Measurements from ENCODE around the gene ABI2. TPM values are rescaled to one million over a fixed set of nuclear protein-coding genes. Genes with fewer than 3 reads are reported as not detected.

Gene ABI2
- total RNA-seq, 1 donor = 11.4 TPM

DNA sequence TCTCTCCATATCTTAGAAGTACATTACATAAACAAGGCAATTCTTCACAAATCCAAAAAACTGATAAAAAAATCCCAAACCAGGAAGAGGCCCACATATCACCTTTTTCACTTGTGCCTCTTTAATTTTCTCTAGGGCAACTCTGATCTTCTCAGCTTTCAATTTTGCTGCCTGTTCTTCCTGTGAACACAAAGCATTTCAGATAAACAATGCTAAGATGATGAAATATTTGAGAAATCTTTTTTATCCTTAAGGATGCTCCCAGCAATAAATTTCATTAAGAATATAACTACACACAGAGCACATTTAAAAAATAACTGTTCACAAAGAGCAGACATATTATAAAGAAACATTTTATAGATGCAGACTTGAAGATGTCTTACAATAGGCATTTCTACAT is 133.6 kb downstream of the ABI2 start:
- Histone ChIP-seq H3K9me3 (ENCODE audit: low read depth, low read length) (no peaks in the 10 kb centered on the region), H3K4me3 (ENCODE audit: low read length) (no peak overlapping the region), H3K27me3 (ENCODE audit: insufficient read depth, low read length) (no peaks in the 10 kb centered on the region), H3K4me1 (ENCODE audit: insufficient read depth, low read length) (no peaks in the 10 kb centered on the region)

DNA sequence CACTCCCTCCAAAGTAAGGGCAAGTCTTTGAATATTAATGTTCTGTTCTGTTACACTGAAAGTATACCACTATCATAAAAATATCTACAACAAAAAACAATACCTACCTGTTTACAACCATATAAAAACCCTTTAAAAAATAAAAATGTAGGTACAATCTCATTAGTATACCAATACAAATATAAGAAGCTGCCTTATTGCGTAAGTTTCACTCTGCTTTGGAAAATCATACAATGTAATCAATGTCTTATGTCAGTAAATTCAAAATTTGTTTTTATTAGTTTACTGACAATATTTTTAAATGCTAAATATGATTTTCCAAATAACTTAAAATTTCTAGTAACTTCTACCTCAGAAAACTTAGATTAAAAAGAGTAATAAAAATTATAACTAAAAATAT is 134.1 kb downstream of the ABI2 start:
- H3K4me3 ChIP-seq (ENCODE audit: low read length) = no peak overlapping the region
- no peaks in the 10 kb centered on the region for H3K4me1 ChIP-seq (ENCODE audit: insufficient read depth, low read length)
- H3K27me3 ChIP-seq (ENCODE audit: insufficient read depth, low read length) = no peaks in the 10 kb centered on the region
- H3K9me3 ChIP-seq (ENCODE audit: low read depth, low read length) = no peaks in the 10 kb centered on the region

DNA sequence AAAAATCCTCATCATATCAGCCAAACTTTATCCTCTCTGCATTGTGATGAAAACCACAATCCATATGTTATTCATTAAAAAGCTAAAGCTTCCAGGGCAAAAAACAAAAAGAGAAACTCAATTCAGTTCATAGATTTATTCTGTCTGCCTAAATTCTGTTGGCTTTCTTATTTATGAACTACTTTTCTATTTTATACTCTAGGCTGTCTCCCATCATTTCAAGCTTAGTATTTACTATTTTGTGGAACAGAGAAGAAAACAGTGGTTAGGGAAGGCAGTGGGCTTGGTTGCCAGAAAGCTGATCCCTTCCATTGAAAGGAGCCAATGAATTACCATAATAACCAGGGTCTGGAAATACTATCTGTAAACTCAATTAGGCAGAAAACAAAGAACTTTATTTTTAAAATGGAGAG is 135.1 kb downstream of the ABI2 start:
- Histone ChIP-seq H3K4me3 (ENCODE audit: low read length) (no peak overlapping the region), H3K4me1 (ENCODE audit: insufficient read depth, low read length) (no peaks in the 10 kb centered on the region), H3K27me3 (ENCODE audit: insufficient read depth, low read length) (no peaks in the 10 kb centered on the region), H3K9me3 (ENCODE audit: low read depth, low read length) (no peaks in the 10 kb centered on the region)

DNA sequence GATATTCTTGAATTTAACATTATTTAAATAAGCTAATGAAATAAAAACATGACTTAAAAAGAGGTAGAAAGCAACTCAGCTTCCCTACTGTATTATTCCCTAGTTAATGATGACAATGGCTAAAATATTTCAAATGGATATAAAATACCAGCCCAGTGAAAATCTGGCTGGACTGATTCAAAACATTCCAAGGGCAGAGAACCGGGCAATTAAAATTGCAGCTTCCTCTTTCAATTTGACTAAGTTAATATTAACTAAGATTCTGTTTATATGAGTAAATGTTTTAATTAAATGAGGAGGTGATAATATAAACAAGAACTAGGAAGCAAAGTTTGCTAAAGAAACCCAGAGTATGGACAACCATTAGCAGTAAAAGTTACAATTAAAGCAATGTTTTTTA is 141.4 kb downstream of the ABI2 start:
- no peaks in the 10 kb centered on the region for H3K4me1 ChIP-seq (ENCODE audit: insufficient read depth, low read length)
- no peaks in the 10 kb centered on the region for H3K9me3 ChIP-seq (ENCODE audit: low read depth, low read length)
- no peak overlapping the region for H3K4me3 ChIP-seq (ENCODE audit: low read length)
- H3K27me3 ChIP-seq (ENCODE audit: insufficient read depth, low read length) = no peaks in the 10 kb centered on the region

DNA sequence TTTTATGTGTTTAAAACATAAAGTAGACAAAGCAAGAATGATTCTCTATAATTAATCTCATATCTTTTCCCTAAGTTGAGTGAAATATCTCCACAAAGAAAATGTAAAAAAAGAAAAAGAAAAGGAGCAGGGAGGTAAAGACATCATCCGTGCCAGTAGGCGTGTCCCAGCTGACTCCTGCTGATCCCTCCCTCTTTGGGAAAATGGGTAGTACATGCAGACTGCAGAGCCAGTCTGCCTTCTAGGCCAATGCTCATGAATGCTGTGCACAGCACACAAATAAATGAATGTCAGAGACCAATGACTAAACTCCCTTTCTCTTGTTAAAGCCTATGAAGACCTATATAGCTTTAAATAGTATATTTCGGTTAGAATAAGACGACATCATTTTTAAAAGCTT is 142.2 kb downstream of the ABI2 start:
- Histone ChIP-seq H3K27me3 (ENCODE audit: insufficient read depth, low read length) (no peaks in the 10 kb centered on the region), H3K9me3 (ENCODE audit: low read depth, low read length) (no peaks in the 10 kb centered on the region), H3K4me3 (ENCODE audit: low read length) (no peak overlapping the region), H3K4me1 (ENCODE audit: insufficient read depth, low read length) (no peaks in the 10 kb centered on the region)

DNA sequence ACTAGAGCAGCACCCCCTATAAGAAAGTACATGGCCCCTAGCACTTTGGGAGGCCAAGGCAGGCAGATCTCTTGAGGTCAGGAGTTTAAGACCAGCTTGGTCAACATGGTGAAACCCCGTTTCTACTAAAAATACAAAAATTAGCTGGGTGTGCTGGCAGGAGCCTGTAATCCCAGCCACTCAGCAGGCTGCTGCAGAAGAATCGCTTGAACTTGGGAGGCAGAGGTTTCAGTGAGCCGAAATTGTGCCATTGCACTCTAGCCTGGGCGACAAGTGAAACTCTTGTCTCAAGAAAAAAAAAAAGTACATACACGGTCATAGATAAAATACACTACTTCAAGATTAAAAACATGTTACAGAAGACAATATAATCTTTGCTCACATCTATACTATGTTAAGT is 143.1 kb downstream of the ABI2 start:
- H3K27me3 ChIP-seq (ENCODE audit: insufficient read depth, low read length) = no peaks in the 10 kb centered on the region
- no peaks in the 10 kb centered on the region for H3K4me1 ChIP-seq (ENCODE audit: insufficient read depth, low read length)
- no peaks in the 10 kb centered on the region for H3K9me3 ChIP-seq (ENCODE audit: low read depth, low read length)
- no peak overlapping the region for H3K4me3 ChIP-seq (ENCODE audit: low read length)

DNA sequence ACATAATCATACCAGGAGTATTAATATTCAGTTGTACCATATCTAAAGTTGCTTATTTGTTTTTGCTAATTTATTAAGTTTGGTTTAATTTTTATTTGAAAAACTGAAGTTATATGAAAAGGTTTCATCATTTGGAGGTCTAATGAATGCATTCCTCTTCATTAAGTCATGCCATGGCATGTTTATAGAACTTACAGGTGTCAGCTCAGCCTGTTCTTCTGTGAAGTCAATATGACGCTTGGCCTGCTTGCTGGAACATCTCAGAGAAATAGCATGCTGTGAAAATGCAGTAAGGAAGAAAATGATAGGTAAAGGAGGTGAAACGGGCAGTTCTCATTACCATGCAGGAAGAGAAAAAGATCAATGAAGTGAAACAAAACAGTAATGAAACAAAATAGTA is 148.7 kb downstream of the ABI2 start:
- H3K27me3 ChIP-seq (ENCODE audit: insufficient read depth, low read length) = no peaks in the 10 kb centered on the region
- H3K9me3 ChIP-seq (ENCODE audit: low read depth, low read length) = no peaks in the 10 kb centered on the region
- no peak overlapping the region for H3K4me3 ChIP-seq (ENCODE audit: low read length)
- no peaks in the 10 kb centered on the region for H3K4me1 ChIP-seq (ENCODE audit: insufficient read depth, low read length)

DNA sequence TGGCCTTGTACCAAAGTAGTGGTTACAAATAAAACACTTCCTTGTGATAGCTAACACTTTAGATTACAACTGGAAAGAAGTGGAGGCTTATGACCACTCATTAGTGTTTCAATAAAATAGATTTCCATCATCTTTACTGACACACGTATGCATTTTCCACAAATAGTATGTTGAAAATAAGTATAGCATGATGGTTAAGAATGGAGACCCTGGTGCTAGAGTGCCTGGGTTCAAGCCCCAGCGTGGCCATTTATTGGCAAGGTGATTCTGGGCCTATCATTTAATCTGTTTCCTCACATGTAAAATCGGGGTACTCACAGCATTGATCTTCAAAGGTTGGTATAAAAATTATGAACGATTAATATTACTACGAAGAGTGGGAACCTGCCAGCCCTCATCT is 152.4 kb downstream of the ABI2 start:
- H3K27me3 ChIP-seq (ENCODE audit: insufficient read depth, low read length) = no peaks in the 10 kb centered on the region
- no peaks in the 10 kb centered on the region for H3K9me3 ChIP-seq (ENCODE audit: low read depth, low read length)
- H3K4me1 ChIP-seq (ENCODE audit: insufficient read depth, low read length) = no peaks in the 10 kb centered on the region
- H3K4me3 ChIP-seq (ENCODE audit: low read length) = no peak overlapping the region

DNA sequence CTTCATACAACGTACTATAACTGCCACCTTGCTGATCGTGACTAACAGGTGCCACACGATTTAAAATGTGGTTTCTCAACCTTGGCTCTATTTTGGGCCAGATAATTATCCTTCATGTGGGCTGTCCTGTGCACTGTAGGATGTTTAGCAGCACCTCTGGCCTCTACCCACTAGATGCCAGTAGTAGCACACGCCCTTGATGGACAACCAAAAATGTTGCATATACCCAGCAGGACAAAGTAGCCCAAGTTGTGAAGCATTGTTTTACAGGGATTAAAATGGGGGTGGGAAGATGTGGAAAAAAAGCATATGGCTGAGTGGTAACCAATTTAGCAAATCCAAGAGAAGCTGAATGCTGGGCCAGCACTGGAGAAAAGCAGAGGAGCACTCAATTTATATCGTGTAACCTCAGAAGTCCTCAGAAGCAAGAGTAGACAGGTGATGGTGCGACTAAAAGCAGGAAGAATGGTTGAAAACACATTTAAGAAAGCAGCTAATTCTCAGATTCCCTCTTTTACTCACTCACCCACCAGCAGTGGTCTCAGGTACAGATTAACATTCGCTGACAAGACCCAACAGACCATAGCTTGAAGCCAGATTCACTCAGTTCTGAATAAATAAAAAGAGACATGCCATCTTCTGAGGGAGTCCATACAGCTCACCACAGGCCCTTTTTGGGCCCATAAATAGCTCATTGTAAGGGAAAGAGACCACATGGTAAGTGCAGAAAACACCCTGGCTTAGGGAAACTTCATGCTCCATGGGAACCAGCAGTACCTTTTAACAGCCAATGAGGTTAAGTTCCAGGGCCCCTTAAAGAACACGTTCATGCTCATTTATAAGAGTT is 156.3 kb downstream of the ABI2 start:
- Histone ChIP-seq H3K27me3 (ENCODE audit: insufficient read depth, low read length) (no peaks in the 10 kb centered on the region), H3K4me3 (ENCODE audit: low read length) (no peak overlapping the region), H3K4me1 (ENCODE audit: insufficient read depth, low read length) (no peaks in the 10 kb centered on the region), H3K9me3 (ENCODE audit: low read depth, low read length) (no peaks in the 10 kb centered on the region)

DNA sequence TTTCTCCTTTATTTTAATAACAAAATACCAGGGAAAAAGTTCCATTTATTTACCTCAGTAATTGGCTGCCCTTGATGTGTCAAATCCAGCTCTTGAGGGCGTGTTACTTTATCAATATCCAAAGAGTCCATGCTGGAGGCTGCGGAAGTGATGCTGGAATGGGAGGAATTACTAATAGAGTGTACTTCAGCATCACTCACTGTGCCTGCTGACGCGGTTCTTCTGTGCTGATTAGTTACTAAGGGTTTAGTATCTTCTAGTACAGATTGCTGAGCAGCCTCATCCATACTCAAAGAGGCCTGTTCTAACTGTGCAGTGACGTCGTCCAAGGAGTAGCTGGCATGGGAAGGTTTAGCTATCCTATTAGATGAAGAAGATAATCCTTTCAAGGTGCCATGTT is 161.3 kb downstream of the ABI2 start:
- no peaks in the 10 kb centered on the region for H3K27me3 ChIP-seq (ENCODE audit: insufficient read depth, low read length)
- H3K4me1 ChIP-seq (ENCODE audit: insufficient read depth, low read length) = no peaks in the 10 kb centered on the region
- no peaks in the 10 kb centered on the region for H3K9me3 ChIP-seq (ENCODE audit: low read depth, low read length)
- H3K4me3 ChIP-seq (ENCODE audit: low read length) = no peak overlapping the region

DNA sequence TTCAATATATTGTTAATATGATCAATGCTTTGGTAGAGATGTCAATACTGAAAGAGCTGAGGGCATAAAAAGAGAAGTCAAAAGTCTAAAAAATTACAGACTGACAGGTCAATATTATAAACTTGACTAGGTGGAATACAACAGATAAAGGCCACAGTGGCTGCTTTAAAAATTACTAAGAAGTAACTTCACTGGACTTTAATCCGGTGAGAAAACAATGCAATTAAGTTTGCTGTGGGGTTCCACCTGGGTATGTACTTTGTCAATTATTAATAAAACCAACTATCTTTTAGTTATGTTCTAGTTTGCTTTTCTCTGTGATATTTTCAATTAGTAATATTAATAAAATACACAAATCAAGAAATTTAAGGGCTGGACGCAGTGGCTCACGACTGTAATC is 162.2 kb downstream of the ABI2 start:
- no peaks in the 10 kb centered on the region for H3K9me3 ChIP-seq (ENCODE audit: low read depth, low read length)
- H3K4me1 ChIP-seq (ENCODE audit: insufficient read depth, low read length) = no peaks in the 10 kb centered on the region
- H3K27me3 ChIP-seq (ENCODE audit: insufficient read depth, low read length) = no peaks in the 10 kb centered on the region
- H3K4me3 ChIP-seq (ENCODE audit: low read length) = no peak overlapping the region

DNA sequence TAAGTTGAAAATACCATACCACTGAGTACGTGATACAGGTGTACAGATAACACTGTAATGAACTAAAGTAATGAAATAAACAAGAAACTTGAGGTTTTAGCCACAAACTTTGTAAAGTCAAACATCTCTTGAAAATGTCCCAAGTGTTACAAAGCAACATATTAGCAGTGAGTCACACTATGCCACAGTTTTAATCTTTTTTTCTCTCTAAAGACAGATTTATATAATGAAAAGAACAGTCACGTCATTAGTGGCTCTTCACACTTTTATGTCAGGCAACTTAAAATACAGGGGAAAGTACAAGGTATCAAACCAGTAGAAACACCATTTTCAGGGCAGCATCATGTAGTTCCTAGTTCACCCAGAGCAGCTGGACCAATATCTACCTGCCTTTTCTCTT is 164.8 kb downstream of the ABI2 start:
- H3K4me3 ChIP-seq (ENCODE audit: low read length) = no peak overlapping the region
- H3K27me3 ChIP-seq (ENCODE audit: insufficient read depth, low read length) = no peaks in the 10 kb centered on the region
- H3K4me1 ChIP-seq (ENCODE audit: insufficient read depth, low read length) = no peaks in the 10 kb centered on the region
- no peaks in the 10 kb centered on the region for H3K9me3 ChIP-seq (ENCODE audit: low read depth, low read length)

Other genes starting within 250 kb of the ABI2 start
- 36.8 TPM for gene CYP20A1, start 89.4 kb upstream of the ABI2 start, total RNA-seq
- gene RAPH1, start 206.9 kb downstream of the ABI2 start, total RNA-seq = 2.8 TPM